ENCODE data around the gene AGAP1.

DNA sequence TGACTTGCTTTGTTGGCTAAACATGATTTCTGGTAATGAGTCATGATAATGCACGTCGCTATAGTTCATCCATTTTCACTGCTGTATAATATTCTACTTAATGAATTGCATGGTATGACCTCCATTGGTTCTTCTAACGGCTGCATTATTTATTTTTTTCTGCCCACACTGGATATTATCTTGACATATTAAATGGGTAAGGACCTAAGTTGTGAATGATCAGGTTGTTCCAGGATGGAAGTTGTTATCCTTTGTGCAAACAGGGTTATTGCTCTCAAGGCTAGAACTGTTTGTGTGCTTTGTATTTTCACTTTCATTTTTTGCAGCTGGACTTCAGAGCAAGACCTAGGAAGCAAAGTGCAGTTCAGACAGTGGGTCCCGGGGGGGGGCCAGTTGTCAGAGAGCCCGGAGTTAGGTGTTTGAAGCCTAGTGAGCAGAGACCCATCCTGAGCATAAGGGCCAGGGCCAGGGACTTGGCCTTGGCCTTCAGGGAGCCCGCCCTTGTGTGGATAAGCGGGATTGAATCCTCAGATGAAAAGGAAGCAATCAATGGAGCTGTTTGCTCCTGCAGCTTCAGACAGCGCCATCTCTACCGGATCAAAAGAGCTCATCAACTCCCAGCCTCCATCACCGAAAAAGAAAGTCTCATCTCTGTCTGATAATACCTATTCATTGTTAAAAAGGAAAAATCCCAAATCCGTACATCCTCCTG is 48.2 kb downstream of the AGAP1 start:
- TF ChIP-seq EP300 (IDR thresholded peaks at IDR 0.05) = no peak
- TF ChIP-seq, protein P1, sequence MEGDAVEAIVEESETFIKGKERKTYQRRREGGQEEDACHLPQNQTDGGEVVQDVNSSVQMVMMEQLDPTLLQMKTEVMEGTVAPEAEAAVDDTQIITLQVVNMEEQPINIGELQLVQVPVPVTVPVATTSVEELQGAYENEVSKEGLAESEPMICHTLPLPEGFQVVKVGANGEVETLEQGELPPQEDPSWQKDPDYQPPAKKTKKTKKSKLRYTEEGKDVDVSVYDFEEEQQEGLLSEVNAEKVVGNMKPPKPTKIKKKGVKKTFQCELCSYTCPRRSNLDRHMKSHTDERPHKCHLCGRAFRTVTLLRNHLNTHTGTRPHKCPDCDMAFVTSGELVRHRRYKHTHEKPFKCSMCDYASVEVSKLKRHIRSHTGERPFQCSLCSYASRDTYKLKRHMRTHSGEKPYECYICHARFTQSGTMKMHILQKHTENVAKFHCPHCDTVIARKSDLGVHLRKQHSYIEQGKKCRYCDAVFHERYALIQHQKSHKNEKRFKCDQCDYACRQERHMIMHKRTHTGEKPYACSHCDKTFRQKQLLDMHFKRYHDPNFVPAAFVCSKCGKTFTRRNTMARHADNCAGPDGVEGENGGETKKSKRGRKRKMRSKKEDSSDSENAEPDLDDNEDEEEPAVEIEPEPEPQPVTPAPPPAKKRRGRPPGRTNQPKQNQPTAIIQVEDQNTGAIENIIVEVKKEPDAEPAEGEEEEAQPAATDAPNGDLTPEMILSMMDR (IDR thresholded peaks at IDR 0.05) = no peak
- no peak for TF ChIP-seq POLR2A (IDR thresholded peaks at IDR 0.05)

All from sigmoid colon (tissue), 4 donors.